Measurements from ENCODE around the gene NCOR1.

NCOR1 gene

GRCh38 chr17:15996322-15996721 lies 219.0 kb downstream of the NCOR1 start:
- H3K79me2 ChIP-seq (ENCODE audit: low read length): peaks cover 14% of the 10 kb centered on the region
- no peaks in the 10 kb centered on the region for H3K9me3 ChIP-seq (replicated peaks; ENCODE audit: insufficient read depth, low read length)
- no peak overlapping the region for H2AFZ ChIP-seq (ENCODE audit: low read length)
- peaks cover 6% of the 10 kb centered on the region for H3F3A ChIP-seq (ENCODE audit: insufficient read depth, low read length)
- H3K9me2 ChIP-seq (replicated peaks; ENCODE audit: insufficient read depth, low read length): no peaks in the 10 kb centered on the region
- H3K36me3 ChIP-seq (replicated peaks; ENCODE audit: insufficient read depth, low read length): no peaks in the 10 kb centered on the region
- no peaks in the 10 kb centered on the region for H3K27me3 ChIP-seq (replicated peaks; ENCODE audit: insufficient read depth, low read length)
- no peak overlapping the region for H3K4me2 ChIP-seq (ENCODE audit: low read depth, low read length)
- H3K4me1 ChIP-seq (ENCODE audit: low read length): peaks cover 7% of the 10 kb centered on the region
- no peak overlapping the region for H3K27ac ChIP-seq (ENCODE audit: low read length)
- TF ChIP-seq EZH2 (optimal IDR thresholded peaks at IDR 0.05; ENCODE audit: low read depth, low read length): no peak
- TF ChIP-seq, protein P1, sequence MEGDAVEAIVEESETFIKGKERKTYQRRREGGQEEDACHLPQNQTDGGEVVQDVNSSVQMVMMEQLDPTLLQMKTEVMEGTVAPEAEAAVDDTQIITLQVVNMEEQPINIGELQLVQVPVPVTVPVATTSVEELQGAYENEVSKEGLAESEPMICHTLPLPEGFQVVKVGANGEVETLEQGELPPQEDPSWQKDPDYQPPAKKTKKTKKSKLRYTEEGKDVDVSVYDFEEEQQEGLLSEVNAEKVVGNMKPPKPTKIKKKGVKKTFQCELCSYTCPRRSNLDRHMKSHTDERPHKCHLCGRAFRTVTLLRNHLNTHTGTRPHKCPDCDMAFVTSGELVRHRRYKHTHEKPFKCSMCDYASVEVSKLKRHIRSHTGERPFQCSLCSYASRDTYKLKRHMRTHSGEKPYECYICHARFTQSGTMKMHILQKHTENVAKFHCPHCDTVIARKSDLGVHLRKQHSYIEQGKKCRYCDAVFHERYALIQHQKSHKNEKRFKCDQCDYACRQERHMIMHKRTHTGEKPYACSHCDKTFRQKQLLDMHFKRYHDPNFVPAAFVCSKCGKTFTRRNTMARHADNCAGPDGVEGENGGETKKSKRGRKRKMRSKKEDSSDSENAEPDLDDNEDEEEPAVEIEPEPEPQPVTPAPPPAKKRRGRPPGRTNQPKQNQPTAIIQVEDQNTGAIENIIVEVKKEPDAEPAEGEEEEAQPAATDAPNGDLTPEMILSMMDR (IDR thresholded peaks at IDR 0.05; ENCODE audit: low read length): no peak
- TF ChIP-seq EZH2phosphoT487 (IDR thresholded peaks at IDR 0.05; ENCODE audit: low read length): no peak
- DNase-seq: no peak
- H3K9ac ChIP-seq (ENCODE audit: low read length): no peak overlapping the region
- H4K20me1 ChIP-seq (ENCODE audit: insufficient read depth, low read length): peaks cover 3% of the 10 kb centered on the region; the same call in 1 of the 2 replicates
- H3K4me3 ChIP-seq (ENCODE audit: low read length): no peak overlapping the region

DNA sequence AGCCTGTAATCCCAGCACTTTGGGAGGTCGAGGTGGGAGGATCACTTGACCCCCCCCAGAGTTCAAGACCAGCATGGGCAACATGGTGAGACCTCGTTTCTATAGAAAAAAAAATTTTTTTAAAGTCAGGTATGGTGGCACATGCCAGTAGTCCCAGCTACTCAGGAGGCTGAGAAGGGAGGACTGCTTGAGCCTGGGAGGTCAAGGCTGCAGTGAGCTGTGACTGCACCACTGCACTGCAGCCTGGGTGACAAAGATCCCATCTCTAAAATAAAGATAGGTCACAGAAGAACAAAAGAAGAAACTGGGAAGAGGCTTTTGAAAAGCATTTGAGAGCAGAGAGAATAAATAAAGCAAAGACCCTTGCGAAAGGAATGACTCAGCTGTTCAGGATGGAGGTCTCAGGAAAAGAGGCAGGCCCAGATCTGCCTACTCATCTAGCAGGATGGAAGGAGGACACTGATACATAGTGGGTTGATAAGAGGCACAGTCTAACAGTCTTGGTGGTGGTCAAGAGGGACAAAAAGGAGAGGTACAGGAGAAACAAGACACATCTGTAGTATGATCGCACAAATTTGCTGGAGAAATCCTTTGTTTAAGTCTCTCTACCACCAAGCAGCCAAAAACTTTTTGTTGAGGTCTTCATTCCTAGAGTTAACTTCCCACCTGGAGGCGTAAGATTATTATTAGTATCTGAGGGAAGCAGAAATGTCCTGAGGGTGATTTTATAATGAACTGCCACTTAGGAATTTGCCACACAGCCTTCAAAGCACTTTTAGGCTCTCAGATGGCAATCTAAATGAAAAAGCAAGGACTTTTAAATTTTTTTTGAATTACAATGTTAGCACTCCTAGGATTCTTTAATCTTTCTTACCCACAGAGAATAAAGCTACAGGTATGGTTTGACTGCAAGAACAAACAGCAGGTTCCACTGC lies 233.4 kb downstream of the NCOR1 start:
- H3K4me2 ChIP-seq (ENCODE audit: low read depth, low read length): no peak overlapping the region
- no peak for DNase-seq
- TF ChIP-seq, protein P1 (IDR thresholded peaks at IDR 0.05; ENCODE audit: low read length): no peak

DNA sequence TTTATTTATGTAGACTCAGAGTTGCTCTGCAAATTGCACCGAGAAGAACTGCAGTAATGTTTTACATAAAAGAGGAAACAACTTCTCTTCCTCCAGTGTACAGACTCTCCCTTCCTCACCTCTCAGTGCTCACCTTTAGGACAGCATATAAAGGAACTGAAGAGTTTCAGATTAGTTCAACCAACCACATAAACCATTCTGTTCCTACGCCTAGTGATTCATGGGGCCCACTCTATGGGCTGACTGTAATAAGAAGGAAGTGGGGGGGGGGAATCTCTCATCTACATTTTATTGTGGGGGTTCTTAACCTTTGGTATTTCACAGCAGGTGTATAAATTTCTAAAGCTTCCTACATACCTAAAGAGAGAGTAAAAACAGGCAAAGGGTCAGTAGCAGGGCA lies 234.1 kb downstream of the NCOR1 start:
- Histone ChIP-seq H3K79me2 (ENCODE audit: low read length) (no peaks in the 10 kb centered on the region), H3K4me1 (ENCODE audit: low read length) (no peaks in the 10 kb centered on the region), H3F3A (ENCODE audit: insufficient read depth, low read length) (no peaks in the 10 kb centered on the region), H3K36me3 (replicated peaks; ENCODE audit: insufficient read depth, low read length) (no peaks in the 10 kb centered on the region), H3K27me3 (replicated peaks; ENCODE audit: insufficient read depth, low read length) (no peaks in the 10 kb centered on the region), H2AFZ (ENCODE audit: low read length) (no peak overlapping the region), H3K9me3 (replicated peaks; ENCODE audit: insufficient read depth, low read length) (no peaks in the 10 kb centered on the region), H3K9ac (ENCODE audit: low read length) (no peak overlapping the region), H3K9me2 (replicated peaks; ENCODE audit: insufficient read depth, low read length) (no peaks in the 10 kb centered on the region), H3K4me2 (ENCODE audit: low read depth, low read length) (no peak overlapping the region), H4K20me1 (ENCODE audit: insufficient read depth, low read length) (no peaks in the 10 kb centered on the region), H3K4me3 (ENCODE audit: low read length) (no peak overlapping the region), H3K27ac (ENCODE audit: low read length) (no peak overlapping the region)
- TF ChIP-seq, protein P1 (IDR thresholded peaks at IDR 0.05; ENCODE audit: low read length): no peak
- TF ChIP-seq EZH2 (optimal IDR thresholded peaks at IDR 0.05; ENCODE audit: low read depth, low read length) (no peak), EZH2phosphoT487 (IDR thresholded peaks at IDR 0.05; ENCODE audit: low read length) (no peak)
- no peak for DNase-seq

More for the DNA sequence above, 233.4 kb downstream of the NCOR1 start:
- H3K9me2 ChIP-seq (replicated peaks; ENCODE audit: insufficient read depth, low read length): no peaks in the 10 kb centered on the region
- H3K27ac ChIP-seq (ENCODE audit: low read length): no peak overlapping the region
- no peaks in the 10 kb centered on the region for H3K4me1 ChIP-seq (ENCODE audit: low read length)
- no peaks in the 10 kb centered on the region for H3K9me3 ChIP-seq (replicated peaks; ENCODE audit: insufficient read depth, low read length)
- H4K20me1 ChIP-seq (ENCODE audit: insufficient read depth, low read length): no peaks in the 10 kb centered on the region
- no peak overlapping the region for H3K4me3 ChIP-seq (ENCODE audit: low read length)
- no peaks in the 10 kb centered on the region for H3F3A ChIP-seq (ENCODE audit: insufficient read depth, low read length)
- H2AFZ ChIP-seq (ENCODE audit: low read length): no peak overlapping the region
- H3K9ac ChIP-seq (ENCODE audit: low read length): no peak overlapping the region
- no peaks in the 10 kb centered on the region for H3K79me2 ChIP-seq (ENCODE audit: low read length)
- no peaks in the 10 kb centered on the region for H3K36me3 ChIP-seq (replicated peaks; ENCODE audit: insufficient read depth, low read length)
- H3K27me3 ChIP-seq (replicated peaks; ENCODE audit: insufficient read depth, low read length): no peaks in the 10 kb centered on the region
